ENCODE data around the gene TMEM14C.
"Not testable (repeated sequence)": the region's sequence is repeated elsewhere in the genome, so short reads cannot be mapped to it uniquely, and the experiment has no call there.

Gene TMEM14C

DNA sequence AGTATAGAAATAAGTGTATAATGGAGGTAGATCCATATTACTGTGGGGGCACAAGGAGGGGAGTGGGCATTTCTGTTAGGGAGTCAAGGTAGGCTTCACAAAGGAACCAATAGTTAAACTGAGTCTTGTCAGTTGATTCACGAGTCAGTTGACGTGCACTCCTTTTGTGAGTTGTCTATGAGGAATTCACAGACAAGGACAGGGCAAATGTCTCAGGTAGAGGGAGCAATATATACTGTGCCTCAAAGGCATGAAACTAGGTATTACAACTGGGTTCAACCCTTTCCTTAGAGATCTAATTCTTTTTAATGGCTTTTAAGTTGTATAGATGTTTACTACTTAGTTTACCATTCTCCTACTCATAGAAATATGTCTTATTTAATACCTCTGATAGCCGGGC lies 11.0 kb downstream of the TMEM14C start:
- H3K36me3 ChIP-seq (ENCODE audit: control insufficient read depth, insufficient read depth, low read length): no peaks in the 10 kb centered on the region; the same call in none of the 2 replicates
- TF ChIP-seq, protein P1, sequence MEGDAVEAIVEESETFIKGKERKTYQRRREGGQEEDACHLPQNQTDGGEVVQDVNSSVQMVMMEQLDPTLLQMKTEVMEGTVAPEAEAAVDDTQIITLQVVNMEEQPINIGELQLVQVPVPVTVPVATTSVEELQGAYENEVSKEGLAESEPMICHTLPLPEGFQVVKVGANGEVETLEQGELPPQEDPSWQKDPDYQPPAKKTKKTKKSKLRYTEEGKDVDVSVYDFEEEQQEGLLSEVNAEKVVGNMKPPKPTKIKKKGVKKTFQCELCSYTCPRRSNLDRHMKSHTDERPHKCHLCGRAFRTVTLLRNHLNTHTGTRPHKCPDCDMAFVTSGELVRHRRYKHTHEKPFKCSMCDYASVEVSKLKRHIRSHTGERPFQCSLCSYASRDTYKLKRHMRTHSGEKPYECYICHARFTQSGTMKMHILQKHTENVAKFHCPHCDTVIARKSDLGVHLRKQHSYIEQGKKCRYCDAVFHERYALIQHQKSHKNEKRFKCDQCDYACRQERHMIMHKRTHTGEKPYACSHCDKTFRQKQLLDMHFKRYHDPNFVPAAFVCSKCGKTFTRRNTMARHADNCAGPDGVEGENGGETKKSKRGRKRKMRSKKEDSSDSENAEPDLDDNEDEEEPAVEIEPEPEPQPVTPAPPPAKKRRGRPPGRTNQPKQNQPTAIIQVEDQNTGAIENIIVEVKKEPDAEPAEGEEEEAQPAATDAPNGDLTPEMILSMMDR (IDR thresholded peaks at IDR 0.05; ENCODE audit: insufficient read depth, low read length, poor library complexity, severe bottlenecking): no peak
- no peak for DNase-seq (ENCODE audit: extremely low read depth, insufficient read length)
- no peak overlapping the region for H3K4me3 ChIP-seq (replicated peaks; ENCODE audit: low read depth, low read length)
- H3K27me3 ChIP-seq (replicated peaks; ENCODE audit: control insufficient read depth, insufficient read depth, low read length): no peaks in the 10 kb centered on the region

DNA sequence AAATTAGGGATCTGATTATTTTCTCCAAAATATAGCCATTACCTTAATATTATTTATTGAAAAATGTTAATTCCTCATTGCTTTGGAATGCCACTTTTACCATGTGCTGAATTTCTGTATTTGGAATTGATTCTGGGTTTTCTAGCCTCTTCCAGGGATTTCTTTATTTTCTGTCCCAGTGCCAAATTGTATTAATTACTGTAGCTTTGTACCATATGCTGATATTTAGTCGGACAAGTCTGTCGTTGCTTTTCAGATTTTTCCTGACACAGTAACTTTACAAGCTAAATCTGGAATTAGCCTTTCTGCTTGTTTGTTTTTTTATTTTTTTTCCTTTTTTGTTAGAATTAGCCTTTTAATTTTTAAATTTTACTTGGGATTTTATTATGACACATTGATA lies 13.9 kb downstream of the TMEM14C start:
- no peak for DNase-seq (ENCODE audit: extremely low read depth, insufficient read length)
- no peak overlapping the region for H3K4me3 ChIP-seq (replicated peaks; ENCODE audit: low read depth, low read length)
- TF ChIP-seq, protein P1 (IDR thresholded peaks at IDR 0.05; ENCODE audit: insufficient read depth, low read length, poor library complexity, severe bottlenecking): no peak
- no peaks in the 10 kb centered on the region for H3K36me3 ChIP-seq (ENCODE audit: control insufficient read depth, insufficient read depth, low read length)
- H3K27me3 ChIP-seq (replicated peaks; ENCODE audit: control insufficient read depth, insufficient read depth, low read length): no peaks in the 10 kb centered on the region

DNA sequence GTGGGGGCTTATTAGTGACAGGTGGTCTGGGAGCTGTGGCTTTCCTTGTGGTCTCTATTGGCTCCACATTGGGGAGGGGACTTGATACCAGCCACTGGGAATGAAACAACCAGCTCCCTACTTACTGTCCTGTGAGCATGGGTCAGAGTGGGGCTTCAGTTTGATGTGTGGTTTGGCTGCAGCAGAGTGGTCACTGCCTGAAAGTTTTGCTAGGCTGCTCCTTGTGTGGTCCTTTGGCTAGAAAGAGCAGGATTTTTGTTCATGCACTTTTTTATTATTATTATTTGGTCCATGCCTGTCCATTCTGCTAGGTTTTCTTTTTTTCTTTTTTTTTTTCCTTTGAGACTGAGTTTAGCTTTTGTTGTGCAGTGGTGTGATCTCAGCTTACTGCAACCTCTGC lies 17.2 kb downstream of the TMEM14C start:
- TF ChIP-seq, protein P1 (IDR thresholded peaks at IDR 0.05; ENCODE audit: insufficient read depth, low read length, poor library complexity, severe bottlenecking): no peak
- H3K27me3 ChIP-seq (replicated peaks; ENCODE audit: control insufficient read depth, insufficient read depth, low read length): no peaks in the 10 kb centered on the region
- DNase-seq (ENCODE audit: extremely low read depth, insufficient read length): no peak
- no peak overlapping the region for H3K4me3 ChIP-seq (replicated peaks; ENCODE audit: low read depth, low read length)
- no peaks in the 10 kb centered on the region for H3K36me3 ChIP-seq (ENCODE audit: control insufficient read depth, insufficient read depth, low read length)

DNA sequence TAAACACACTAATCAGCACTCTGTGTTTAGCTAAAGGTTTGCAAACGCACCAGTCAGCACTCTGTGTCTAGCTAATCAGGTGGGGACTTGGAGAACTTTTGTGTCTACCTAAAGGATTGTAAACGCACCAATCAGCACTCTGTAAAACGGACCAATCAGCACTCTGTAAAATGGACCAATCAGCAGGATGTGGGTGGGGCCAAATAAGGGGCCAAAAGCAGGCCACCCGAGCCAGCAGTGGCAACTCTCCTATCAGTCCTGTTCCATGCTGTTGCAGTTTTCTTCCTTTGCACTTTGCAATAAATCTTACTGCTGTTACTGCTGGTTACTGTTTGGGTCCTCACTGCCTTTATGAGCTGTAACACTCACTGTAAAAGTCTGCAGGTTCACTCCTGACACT lies 18.8 kb downstream of the TMEM14C start:
- not testable (repeated sequence) for DNase-seq (ENCODE audit: extremely low read depth, insufficient read length); H3K4me3 ChIP-seq (replicated peaks; ENCODE audit: low read depth, low read length); H3K36me3 ChIP-seq (ENCODE audit: control insufficient read depth, insufficient read depth, low read length); H3K27me3 ChIP-seq (replicated peaks; ENCODE audit: control insufficient read depth, insufficient read depth, low read length)

DNA sequence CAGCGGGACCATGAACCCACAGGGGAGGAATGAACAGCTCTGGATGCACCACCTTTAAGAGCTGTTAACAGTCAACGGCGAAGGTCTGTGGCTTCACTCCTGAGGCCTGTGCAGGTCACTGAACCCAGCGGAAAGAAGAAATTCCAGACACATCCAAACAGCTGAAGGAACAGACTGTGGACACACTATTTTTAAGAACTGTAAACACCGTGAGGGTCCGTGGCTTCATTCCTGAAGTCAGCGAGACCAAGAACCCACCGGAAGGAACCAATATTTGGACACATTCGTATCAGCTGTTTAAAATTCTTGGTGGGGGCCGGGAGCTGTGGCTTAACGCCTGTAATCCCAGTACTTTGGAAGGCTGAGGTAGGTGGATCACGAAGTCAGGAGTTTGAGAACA lies 19.4 kb downstream of the TMEM14C start:
- Histone ChIP-seq H3K27me3 (replicated peaks; ENCODE audit: control insufficient read depth, insufficient read depth, low read length) (no peaks in the 10 kb centered on the region), H3K4me3 (replicated peaks; ENCODE audit: low read depth, low read length) (no peak overlapping the region), H3K36me3 (ENCODE audit: control insufficient read depth, insufficient read depth, low read length) (no peaks in the 10 kb centered on the region)
- TF ChIP-seq, protein P1 (IDR thresholded peaks at IDR 0.05; ENCODE audit: insufficient read depth, low read length, poor library complexity, severe bottlenecking): no peak
- no peak for DNase-seq (ENCODE audit: extremely low read depth, insufficient read length)

DNA sequence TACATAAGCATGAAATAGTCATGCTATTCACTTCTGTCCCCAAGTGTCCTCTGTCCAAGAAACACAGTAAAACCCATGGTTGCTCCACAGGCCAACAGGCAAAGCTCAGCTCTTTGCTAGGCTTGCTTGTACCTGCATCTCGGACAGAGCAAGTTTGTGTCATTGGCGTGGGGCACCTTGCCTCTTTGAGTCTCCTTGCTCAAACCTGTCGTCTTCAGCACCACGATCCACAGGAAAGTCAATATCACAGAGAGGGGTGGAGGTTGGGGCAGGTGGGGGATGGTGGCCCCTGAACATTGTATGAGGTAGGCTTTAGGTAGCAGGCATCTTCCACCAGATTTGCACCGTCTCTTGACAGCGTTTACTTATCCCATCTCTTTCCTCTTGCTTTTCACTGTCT lies 20.6 kb downstream of the TMEM14C start:
- TF ChIP-seq, protein P1 (IDR thresholded peaks at IDR 0.05; ENCODE audit: insufficient read depth, low read length, poor library complexity, severe bottlenecking): no peak
- H3K36me3 ChIP-seq (ENCODE audit: control insufficient read depth, insufficient read depth, low read length): no peaks in the 10 kb centered on the region
- H3K4me3 ChIP-seq (replicated peaks; ENCODE audit: low read depth, low read length): no peak overlapping the region

More for the DNA sequence above, 20.6 kb downstream of the TMEM14C start:
- H3K27me3 ChIP-seq (replicated peaks; ENCODE audit: control insufficient read depth, insufficient read depth, low read length): no peaks in the 10 kb centered on the region
- no peak for DNase-seq (ENCODE audit: extremely low read depth, insufficient read length)
